GM12874 (cell line): Measurements from ENCODE around the gene KLF4.

Experiments used
- CTCF ChIP-seq: IDR thresholded peaks from 2 replicates; pipeline ENCODE4 v1.5.1; 2011; ENCODE audit warnings: low read depth, mild to moderate bottlenecking, control low read depth, low read length, moderate library complexity; ENCODE audit not compliant: insufficient read depth

Gene KLF4

GRCh38 chr9:107471552-107471951, 18.0 kb downstream of the KLF4 start:
- TF ChIP-seq CTCF: no peak

GRCh38 chr9:107467416-107467815, 22.2 kb downstream of the KLF4 start:
- no peak for TF ChIP-seq CTCF

- no peak for TF ChIP-seq CTCF
These were observed 22.7 kb downstream of the KLF4 start for GRCh38 chr9:107466826-107467225.

- peak; percentile 75 for TF ChIP-seq CTCF
These were observed 23.8 kb downstream of the KLF4 start for GRCh38 chr9:107465467-107466451.

GRCh38 chr9:107464516-107464915, 25.1 kb downstream of the KLF4 start:
- TF ChIP-seq CTCF: no peak

- no peak for TF ChIP-seq CTCF
These were observed 26.9 kb downstream of the KLF4 start for GRCh38 chr9:107462691-107463090.

- TF ChIP-seq CTCF: no peak
These were observed 29.2 kb downstream of the KLF4 start for GRCh38 chr9:107460153-107461023.
